Endothelial cell of umbilical vein (primary cell): ENCODE measurements around the gene MCRIP2. TPM values are rescaled to one million over a fixed set of nuclear protein-coding genes. Genes with fewer than 3 reads are reported as not detected.
A peak's percentile ranks its signal among the peaks of the same experiment; 100 is the strongest.

Experiments used
- BruUV-seq: library from RNA; stranded (reverse); fragments of 400-500 nt; replicated peaks from 2 replicates; lab custom pipeline; 2021; lab: Mats Ljungman, UMichigan
- CTCF ChIA-PET: fragments of 300-600, 350-600 bp; sonication (Branson Sonifier 250); formaldehyde crosslinking; loops from one replicate; lab custom pipeline; 2021; ENCODE audit warnings: antibody characterized with exemption, inconsistent platforms; lab: Charles Lee
- POLR2A ChIA-PET: fragments of 300-600, 350-600 bp; sonication (Branson Sonifier 250); formaldehyde crosslinking; loops from one replicate; lab custom pipeline; 2021; ENCODE audit warnings: antibody characterized with exemption, inconsistent platforms; lab: Charles Lee
- DNase-seq: peaks from one replicate; pipeline ENCODE4 v3.0.0-alpha.2; 2011; ENCODE audit warnings: low read depth, low spot score
- FAIRE-seq: peaks from 2 replicates; lab custom pipeline; 2011; peaks lifted over from hg19 to GRCh38; lab: Jason Lieb, UNC
- H2AFZ ChIP-seq: 2 replicates; pipeline ENCODE4 v1.6.0; 2012; ENCODE audit warnings: low read depth, low read length, control low read depth, inconsistent platforms
- H3K27ac ChIP-seq: 2 replicates; pipeline ENCODE4 v1.5.1; 2011; ENCODE audit warnings: low read depth, mild to moderate bottlenecking, control low read depth, low read length, moderate library complexity; ENCODE audit not compliant: insufficient read depth
- H3K27me3 ChIP-seq, 2 experiments: 2 replicates each; pipeline versions ENCODE4 v1.6.0 to v1.6.1; 2011; ENCODE audit warnings: low read length in 2 of 2, mixed read lengths in 1 of 2; ENCODE audit not compliant: control insufficient read depth in 2 of 2, insufficient read depth in 2 of 2
- H3K36me3 ChIP-seq, 2 experiments: 2 replicates in 1 of 2; 3 replicates in 1 of 2; pipeline ENCODE4 v1.5.1; 2011; ENCODE audit warnings: low read length in 2 of 2, mild to moderate bottlenecking in 1 of 2, moderate library complexity in 1 of 2; ENCODE audit not compliant: control insufficient read depth in 2 of 2, insufficient read depth in 2 of 2; ENCODE audit errors: extremely low read depth in 1 of 2
- H3K4me1 ChIP-seq: 3 replicates; pipeline ENCODE4 v1.5.1; 2011; ENCODE audit warnings: mild to moderate bottlenecking, low read length; ENCODE audit not compliant: control insufficient read depth, insufficient read depth; ENCODE audit errors: extremely low read depth
- H3K4me2 ChIP-seq: 2 replicates; pipeline ENCODE4 v1.6.1; 2011; ENCODE audit warnings: low read length, control low read depth, mixed read lengths; ENCODE audit not compliant: insufficient read depth
- H3K4me3 ChIP-seq, 3 experiments: fragments of 200-600 bp in 1 of 3; sonication (generic), shearing (Covaris generic) in 1 of 3; replicated peaks in 1 of 3; 2 replicates each; pipeline ENCODE4 v1.5.1; 2011 to 2016; ENCODE audit warnings: control low read depth in 3 of 3, low read length in 3 of 3, mild to moderate bottlenecking in 2 of 3, inconsistent platforms in 1 of 3, low read depth in 1 of 3, moderate library complexity in 1 of 3; ENCODE audit not compliant: insufficient read depth in 1 of 3
- H3K79me2 ChIP-seq: 2 replicates; pipeline ENCODE4 v1.6.0; 2012; ENCODE audit warnings: low read length, inconsistent platforms; ENCODE audit not compliant: control insufficient read depth, insufficient read depth
- H3K9ac ChIP-seq: replicated peaks from 2 replicates; pipeline ENCODE3; 2011; ENCODE audit warnings: low read length, control low read depth; ENCODE audit not compliant: insufficient read depth; ENCODE audit errors: extremely low read depth
- H3K9me1 ChIP-seq: replicated peaks from 3 replicates; pipeline ENCODE4 v1.6.0; 2011; ENCODE audit warnings: mild to moderate bottlenecking, low read length; ENCODE audit not compliant: control insufficient read depth, insufficient read depth; ENCODE audit errors: extremely low read depth
- H3K9me3 ChIP-seq: replicated peaks from 2 replicates; pipeline ENCODE4 v1.5.1; 2012; ENCODE audit warnings: low read length, inconsistent platforms; ENCODE audit not compliant: control insufficient read depth, insufficient read depth
- H4K20me1 ChIP-seq: replicated peaks from 2 replicates; pipeline ENCODE3; 2011; ENCODE audit warnings: mild to moderate bottlenecking, low read length; ENCODE audit not compliant: control insufficient read depth, insufficient read depth; ENCODE audit errors: extremely low read depth
- CTCF ChIP-seq, 2 donors: IDR thresholded peaks; 1 replicate in 1 of 2; 2 replicates in 1 of 2; pipeline ENCODE4 v1.5.1; 2011; ENCODE audit warnings: low read length in 2 of 2, mild to moderate bottlenecking in 2 of 2, moderate library complexity in 2 of 2, control low read depth in 1 of 2, inconsistent platforms in 1 of 2, low read depth in 1 of 2; ENCODE audit not compliant: insufficient read depth in 1 of 2; ENCODE audit errors: extremely low read depth in 1 of 2
- EZH2 ChIP-seq: IDR thresholded peaks from 2 replicates; pipeline ENCODE4 v1.6.1; 2012; ENCODE audit warnings: borderline replicate concordance, low read depth, mild to moderate bottlenecking, moderate library complexity, low read length, inconsistent platforms; ENCODE audit not compliant: severe bottlenecking
- JUN ChIP-seq: IDR thresholded peaks from 2 replicates; pipeline ENCODE4 v1.6.1; 2011; ENCODE audit warnings: borderline replicate concordance, low read depth; ENCODE audit not compliant: insufficient read length, insufficient read depth
- MYC ChIP-seq: IDR thresholded peaks from one replicate; pipeline ENCODE4 v1.6.1; 2011; ENCODE audit warnings: mild to moderate bottlenecking, low read depth, low read length
- dilution Hi-C: fragments of 300-500 bp; cut with MboI; formaldehyde crosslinking; loops from one replicate; pipeline ENCODE4 v1.15.0; 2019; ENCODE audit warnings: low sequenced_read_pairs; ENCODE audit not compliant: extremely low pct_ligation_motif_present
- intact Hi-C: fragments of 100-400 bp; cut with micrococcal nuclease; formaldehyde crosslinking; loops from one replicate; pipeline ENCODE4 v1.10.0; 2022
- polyA plus RNA-seq, 4 experiments: library from polyadenylated mRNA; depleted of rRNA in 3 of 4; stranded (reverse) in 3 of 4; unstranded in 1 of 4; fragments of >200 nt; gene quantifications; 2 replicates each; pipeline versions ENCODE4 v1.2.1 to v1.2.3, GENCODE V29; 2011 to 2012; ENCODE audit warnings: missing spikeins in 1 of 4
- total RNA-seq: library from RNA; stranded (reverse); gene quantifications from 2 replicates; pipeline ENCODE4 v1.2.3, GENCODE V29; 2021
- TF ChIP-seq, protein P1 (sequence below): IDR thresholded peaks from 2 replicates; pipeline ENCODE4 v1.6.1; 2011; ENCODE audit not compliant: insufficient read depth, insufficient read length

The MCRIP2 gene
- total and polyA plus RNA-seq, 2 donors (not counting 3 experiments of a cell fraction or from before 2014, with no cell fraction given): 17.1 to 18.9 TPM

- ChIA-PET POLR2A (no interaction called here), CTCF (interaction anchor here (0.9 to 1.8 kb wide), 2 partner anchors 23 to 106 kb away, joined by 3 to 5 read pairs; no protein-coding TSS in a partner anchor)
- Histone ChIP-seq H3K4me1 (peaks cover 23% of the 10 kb centered on the region), H3K27ac (no peak overlapping the region), H3K27me3 (no peaks in the 10 kb centered on the region), H2AFZ (no peak overlapping the region), H3K4me2 (no peak overlapping the region), H3K79me2 (peaks cover 27% of the 10 kb centered on the region), H4K20me1 (no peaks in the 10 kb centered on the region), H3K4me3 (no peak overlapping the region), H3K9me3 (no peaks in the 10 kb centered on the region), H3K36me3 (peaks cover 7 to 22% of the 10 kb centered on the region in 2 experiments), H3K9me1 (no peaks in the 10 kb centered on the region), H3K9ac (no peak overlapping the region)
- TF ChIP-seq MYC: no peak
- peak; percentile 48 to 72 for TF ChIP-seq CTCF (IDR thresholded peaks at IDR 0.05; ENCODE audit: extremely low read depth in 1 of 2, insufficient read depth in 1 of 2, low read depth in 1 of 2, low read length in 2 of 2)
- no peak for TF ChIP-seq JUN
- TF ChIP-seq, protein P1, sequence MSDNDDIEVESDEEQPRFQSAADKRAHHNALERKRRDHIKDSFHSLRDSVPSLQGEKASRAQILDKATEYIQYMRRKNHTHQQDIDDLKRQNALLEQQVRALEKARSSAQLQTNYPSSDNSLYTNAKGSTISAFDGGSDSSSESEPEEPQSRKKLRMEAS: no peak
- no peak for TF ChIP-seq EZH2
- intact Hi-C loops: no loop called here
- FAIRE-seq: peak; percentile 70
- DNase-seq: peak; percentile 29
- BruUV-seq: no TSS peak
- dilution Hi-C loops: no loop called here
These were observed 44.3 kb downstream of the MCRIP2 start for GRCh38 chr16:685967-686366.
